Effector memory CD8-positive, alpha-beta T cell (primary cell): ENCODE results near the gene RNASE4.
A peak's percentile ranks its signal among the peaks of the same experiment; 100 is the strongest.
"Not testable (repeated sequence)": the region's sequence is repeated elsewhere in the genome, so short reads cannot be mapped to it uniquely, and the experiment has no call there.

Experiments used
- ATAC-seq: fragments of 150-1000 bp; cut with Tn5 transposase; replicated peaks from 2 replicates; pipeline ENCODE4 v1.10.0; 2021; ENCODE audit warnings: mild to moderate bottlenecking, moderate library complexity
- DNase-seq, 3 experiments: peaks; one replicate each; pipeline ENCODE4 v3.0.0; 2021
- H3K27ac Mint-ChIP-seq, 2 donors: one replicate each; pipeline ENCODE4 v1.8.0; 2022; ENCODE audit warnings: mild to moderate bottlenecking in 2 of 2, mixed read lengths in 2 of 2, moderate library complexity in 2 of 2
- H3K27me3 Mint-ChIP-seq, 2 donors: one replicate each; pipeline ENCODE4 v1.8.0; 2022; ENCODE audit warnings: mixed read lengths in 2 of 2
- H3K36me3 Mint-ChIP-seq: one replicate; pipeline ENCODE4 v1.8.0; 2022; ENCODE audit warnings: mild to moderate bottlenecking, moderate library complexity, mixed read lengths; ENCODE audit not compliant: insufficient read depth
- H3K4me1 Mint-ChIP-seq, 2 donors: one replicate each; pipeline ENCODE4 v1.8.0; 2022; ENCODE audit warnings: low read depth in 2 of 2, mixed read lengths in 2 of 2
- H3K4me3 Mint-ChIP-seq, 2 donors: one replicate each; pipeline ENCODE4 v1.8.0; 2022; ENCODE audit warnings: mild to moderate bottlenecking in 2 of 2, mixed read lengths in 2 of 2, moderate library complexity in 2 of 2
- H3K9me3 Mint-ChIP-seq, 2 donors: one replicate each; pipeline ENCODE4 v1.8.0; 2022; ENCODE audit warnings: mixed read lengths in 2 of 2

The RNASE4 gene

DNA sequence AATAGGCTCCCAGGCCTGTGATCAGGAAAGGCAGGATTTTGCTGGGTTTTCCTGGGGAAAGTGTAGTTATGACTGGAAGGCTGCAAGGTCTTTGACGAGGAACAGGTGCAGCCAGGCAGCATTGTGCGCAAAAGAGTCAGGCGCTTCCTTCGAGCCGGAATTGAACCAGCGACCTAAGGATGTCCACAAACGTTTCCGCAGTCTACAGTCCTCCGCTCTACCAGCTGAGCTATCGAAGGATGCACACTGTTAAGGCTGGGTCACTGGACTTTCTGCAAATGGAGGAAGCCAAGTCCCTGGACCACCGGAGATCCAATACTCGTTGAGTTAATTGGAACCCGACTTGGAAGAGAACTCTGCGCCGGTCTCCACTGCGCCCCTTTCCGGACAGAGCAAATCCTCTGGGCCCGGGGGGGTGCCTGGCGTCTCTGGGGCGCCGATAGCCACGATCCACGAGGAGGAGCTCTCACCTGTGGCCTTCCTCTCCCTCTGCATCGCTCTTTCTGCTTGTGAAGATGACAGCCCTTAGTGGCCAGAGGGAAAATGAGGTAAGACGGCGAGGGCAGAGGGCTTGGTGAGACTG, 24.5 kb upstream of the RNASE4 start:
- DNase-seq (no peak), ATAC-seq (no peak)
- peaks cover 18% of the 10 kb centered on the region for H3K36me3 Mint-ChIP-seq
- H3K4me3 Mint-ChIP-seq: no peak overlapping the region
- H3K27me3 Mint-ChIP-seq: peaks cover 42 to 64% of the 10 kb centered on the region in 2 donors
- peaks cover 31 to 32% of the 10 kb centered on the region in 2 donors for H3K4me1 Mint-ChIP-seq
- H3K9me3 Mint-ChIP-seq: no peaks in the 10 kb centered on the region
- no peak overlapping the region for H3K27ac Mint-ChIP-seq

DNA sequence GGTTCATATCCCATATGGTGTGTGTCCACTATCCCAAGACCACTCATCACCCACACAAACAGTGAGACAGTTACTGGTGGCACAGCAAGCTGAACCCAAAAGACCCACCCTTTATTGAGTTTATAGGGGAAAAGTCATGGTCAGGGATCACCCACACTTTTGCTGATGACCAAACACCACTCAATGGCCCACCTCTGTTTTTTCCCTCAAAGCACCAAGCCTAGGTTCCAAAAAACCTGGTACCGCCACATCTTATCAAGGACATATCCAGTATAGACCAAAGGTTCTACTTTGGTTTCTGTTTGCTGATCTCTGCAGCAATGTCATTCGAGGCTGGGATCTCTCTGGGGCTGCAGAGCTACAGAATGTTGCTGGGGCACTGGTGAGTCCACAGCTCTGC, 23.2 kb upstream of the RNASE4 start:
- H3K4me1 Mint-ChIP-seq: peaks cover 29 to 32% of the 10 kb centered on the region in 2 donors
- ATAC-seq (no peak), DNase-seq (no peak)
- peaks cover 29 to 52% of the 10 kb centered on the region in 2 donors for H3K27me3 Mint-ChIP-seq
- H3K4me3 Mint-ChIP-seq: no peak overlapping the region
- H3K27ac Mint-ChIP-seq: no peak overlapping the region
- peaks cover 18% of the 10 kb centered on the region for H3K36me3 Mint-ChIP-seq
- no peaks in the 10 kb centered on the region for H3K9me3 Mint-ChIP-seq

DNA sequence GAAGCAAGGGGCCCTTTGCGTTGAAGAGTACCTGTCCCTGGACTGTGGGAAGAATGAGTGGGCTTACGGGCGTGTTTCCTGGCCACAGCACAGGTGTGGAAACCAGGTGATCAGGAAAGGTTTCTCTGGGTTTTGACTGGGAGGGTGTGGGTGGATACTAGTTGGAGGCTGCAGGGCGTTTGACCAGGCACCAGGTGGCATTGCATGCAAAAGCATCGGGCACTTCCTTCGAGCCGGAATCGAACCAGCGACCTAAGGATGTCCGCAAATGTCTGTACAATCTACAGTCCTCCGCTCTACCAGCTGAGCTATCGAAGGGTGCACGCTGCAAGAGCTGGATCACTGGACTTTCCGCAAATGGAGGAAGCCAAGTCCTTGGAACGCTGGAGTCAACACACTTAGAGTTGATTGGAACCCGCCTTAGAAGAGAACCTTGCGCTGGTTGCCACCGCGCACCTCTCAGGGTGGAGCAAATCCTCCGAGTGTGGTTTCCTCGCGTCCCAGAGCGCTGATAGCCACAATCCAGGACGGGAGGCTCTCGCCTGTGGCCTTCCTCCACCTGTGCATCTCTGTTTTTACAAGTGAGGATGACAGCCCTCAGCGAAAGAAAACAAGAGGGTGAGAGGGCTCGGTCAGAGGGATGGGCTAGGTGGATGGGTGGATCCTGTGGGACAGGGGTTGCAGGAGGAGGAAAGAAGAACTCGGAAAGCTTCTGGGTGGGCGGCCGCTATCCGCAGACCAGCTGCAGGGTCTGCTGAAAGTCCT, 21.2 kb upstream of the RNASE4 start:
- peaks cover 24 to 26% of the 10 kb centered on the region in 2 donors for H3K4me1 Mint-ChIP-seq
- peaks cover 18% of the 10 kb centered on the region for H3K36me3 Mint-ChIP-seq
- H3K9me3 Mint-ChIP-seq: no peaks in the 10 kb centered on the region
- H3K27me3 Mint-ChIP-seq: peaks cover 9 to 32% of the 10 kb centered on the region in 2 donors
- peak; percentile 92 for ATAC-seq
- DNase-seq: peak; percentile 76 to 78 (median 77)
- H3K4me3 Mint-ChIP-seq: peak overlapping the region; percentile 86 to 88
- H3K27ac Mint-ChIP-seq: peak overlapping the region; percentile 84 to 95

DNA sequence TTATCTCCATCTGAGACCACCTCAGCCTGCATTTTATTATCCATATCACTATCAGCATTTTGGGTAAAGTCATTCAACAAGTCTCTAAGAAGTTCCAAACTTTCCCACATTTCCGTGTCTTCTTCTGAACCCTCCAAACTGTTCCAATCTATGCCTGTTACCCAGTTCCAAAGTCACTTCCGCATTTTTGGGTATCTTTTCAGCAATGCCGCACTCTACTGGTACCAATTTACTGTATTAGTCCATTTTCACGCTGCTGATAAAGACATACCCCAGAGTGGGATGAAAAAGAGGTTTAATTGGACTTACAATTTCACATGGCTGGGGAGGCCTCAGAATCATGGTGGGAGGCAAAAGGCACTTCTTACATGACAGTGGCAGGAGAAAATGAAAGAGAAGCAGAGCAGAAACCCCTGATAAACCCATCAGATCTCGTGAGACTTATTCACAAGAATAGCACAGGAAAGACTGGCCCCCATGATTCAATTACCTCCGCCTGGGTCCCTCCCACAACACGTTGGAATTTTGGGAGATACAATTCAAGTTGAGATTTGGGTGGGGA, 17.9 kb upstream of the RNASE4 start:
- not testable (repeated sequence) for H3K27me3 Mint-ChIP-seq, DNase-seq, H3K4me3 Mint-ChIP-seq, ATAC-seq, H3K9me3 Mint-ChIP-seq, H3K27ac Mint-ChIP-seq
- Mint-ChIP-seq H3K36me3 (peaks cover 18% of the 10 kb centered on the region), H3K4me1 (peaks cover 23 to 33% of the 10 kb centered on the region in 2 donors)

DNA sequence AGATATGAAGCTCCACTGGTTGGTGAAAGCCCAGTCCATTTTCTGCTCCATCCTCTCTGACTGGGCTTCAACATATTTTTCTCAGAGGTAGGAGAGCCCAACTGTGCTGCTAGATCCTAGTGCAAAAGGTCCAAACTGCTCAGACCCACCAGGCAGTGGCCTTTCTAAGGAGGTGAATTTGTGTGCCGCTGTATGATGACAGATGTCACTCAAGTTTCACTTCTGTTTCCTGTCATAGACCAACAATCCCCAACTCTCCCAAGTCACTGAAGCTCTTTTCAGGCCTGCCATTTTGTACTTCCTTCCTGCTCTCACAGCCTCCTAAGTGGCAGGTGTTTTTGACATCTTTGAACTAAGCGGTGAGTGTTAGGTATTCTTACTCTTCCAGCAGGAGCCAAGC, 16.4 kb upstream of the RNASE4 start:
- H3K27ac Mint-ChIP-seq: peak overlapping the region; percentile 4 to 47
- DNase-seq (no peak), ATAC-seq (peak; percentile 16)
- peaks cover 14% of the 10 kb centered on the region for H3K36me3 Mint-ChIP-seq
- no peaks in the 10 kb centered on the region for H3K9me3 Mint-ChIP-seq
- peaks cover 0 to 6% of the 10 kb centered on the region in 2 donors for H3K27me3 Mint-ChIP-seq
- H3K4me1 Mint-ChIP-seq: peaks cover 17 to 25% of the 10 kb centered on the region in 2 donors
- H3K4me3 Mint-ChIP-seq: no peak overlapping the region

DNA sequence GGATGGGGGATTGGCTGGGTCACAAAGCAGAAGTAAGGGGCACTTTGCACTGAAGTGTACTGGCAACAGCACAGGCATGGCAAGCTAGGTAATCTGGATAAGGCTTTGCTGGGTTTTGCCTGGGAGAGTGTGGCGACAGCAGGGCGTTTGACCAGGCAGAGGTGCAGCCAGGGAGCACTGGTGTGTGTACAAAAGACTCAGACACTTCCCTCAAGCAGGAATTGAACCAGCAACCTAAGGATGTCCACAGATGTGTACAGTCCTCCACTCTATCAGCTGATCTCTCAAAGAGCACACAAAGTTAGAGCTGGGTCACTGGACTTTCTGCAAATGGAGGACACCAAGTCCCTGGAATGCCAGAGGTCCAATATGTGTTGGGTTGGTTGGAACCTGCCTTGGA, 15.4 kb upstream of the RNASE4 start:
- DNase-seq: no peak
- Mint-ChIP-seq H3K9me3 (no peaks in the 10 kb centered on the region), H3K27me3 (no peaks in the 10 kb centered on the region), H3K4me1 (peaks cover 8 to 16% of the 10 kb centered on the region in 2 donors), H3K36me3 (peaks cover 5% of the 10 kb centered on the region), H3K4me3 (no peak overlapping the region), H3K27ac (peak overlapping the region in 1 of 2 donors; percentile 47)
- no peak for ATAC-seq

DNA sequence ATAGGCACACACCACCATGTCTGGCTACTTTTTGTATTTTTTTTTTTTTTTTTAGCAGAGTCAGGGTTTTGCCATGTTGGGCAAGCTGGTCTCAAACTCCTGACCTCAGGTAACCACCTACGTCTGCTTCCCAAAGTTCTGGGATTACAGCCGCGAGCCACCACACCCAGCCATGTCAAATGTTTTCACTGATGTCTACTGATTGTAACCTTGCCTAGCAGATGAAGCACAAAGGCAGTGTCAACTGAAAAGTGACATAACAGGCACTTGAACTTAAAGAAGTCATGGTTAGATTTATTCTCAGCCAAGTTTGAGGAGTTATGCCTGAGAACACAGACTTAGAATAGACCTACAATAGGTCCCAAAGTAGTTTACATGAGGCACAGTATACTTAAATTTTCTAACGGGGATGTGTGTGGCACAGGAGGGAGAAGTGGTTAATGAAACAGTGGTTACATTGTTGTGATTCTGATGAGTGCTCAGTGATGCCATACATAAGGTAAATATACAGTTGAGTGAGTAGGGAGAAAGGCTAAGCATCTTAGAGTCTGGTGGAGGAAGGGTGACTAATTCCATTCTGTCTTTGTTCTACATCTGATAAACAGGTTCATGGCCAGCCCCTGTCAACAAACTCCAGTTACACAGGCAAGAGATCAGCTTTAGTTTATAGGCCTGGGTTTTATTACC, 12.6 kb upstream of the RNASE4 start:
- DNase-seq: no peak
- no peaks in the 10 kb centered on the region for H3K9me3 Mint-ChIP-seq
- ATAC-seq: no peak

DNA sequence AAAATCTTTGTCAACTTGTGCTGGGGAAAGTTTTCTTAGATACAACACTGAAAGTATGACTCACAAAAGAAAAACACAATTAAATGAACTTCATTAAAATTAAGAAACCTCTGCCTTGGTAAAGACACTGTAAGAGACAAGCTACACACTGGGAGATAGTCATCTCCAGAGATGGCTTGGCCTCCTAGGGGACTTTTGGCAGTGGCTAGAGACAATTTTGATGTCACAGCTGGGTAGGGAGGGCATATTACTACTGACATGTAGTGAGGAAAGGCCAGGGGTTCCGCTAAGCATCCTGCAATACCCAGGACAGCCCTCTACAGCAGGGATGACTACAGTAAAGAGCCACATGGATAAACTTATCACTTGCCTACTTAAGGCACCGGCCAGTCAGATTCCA, 8.7 kb upstream of the RNASE4 start:
- Mint-ChIP-seq H3K9me3 (no peaks in the 10 kb centered on the region), H3K4me3 (no peak overlapping the region), H3K27ac (no peak overlapping the region), H3K4me1 (peaks cover 0 to 5% of the 10 kb centered on the region in 2 donors), H3K27me3 (no peaks in the 10 kb centered on the region), H3K36me3 (no peaks in the 10 kb centered on the region)
- DNase-seq (no peak), ATAC-seq (no peak)

More for the DNA sequence above, 12.6 kb upstream of the RNASE4 start:
- Mint-ChIP-seq H3K36me3 (no peaks in the 10 kb centered on the region), H3K4me1 (peaks cover 8 to 16% of the 10 kb centered on the region in 2 donors), H3K27ac (no peak overlapping the region), H3K4me3 (no peak overlapping the region), H3K27me3 (no peaks in the 10 kb centered on the region)

DNA sequence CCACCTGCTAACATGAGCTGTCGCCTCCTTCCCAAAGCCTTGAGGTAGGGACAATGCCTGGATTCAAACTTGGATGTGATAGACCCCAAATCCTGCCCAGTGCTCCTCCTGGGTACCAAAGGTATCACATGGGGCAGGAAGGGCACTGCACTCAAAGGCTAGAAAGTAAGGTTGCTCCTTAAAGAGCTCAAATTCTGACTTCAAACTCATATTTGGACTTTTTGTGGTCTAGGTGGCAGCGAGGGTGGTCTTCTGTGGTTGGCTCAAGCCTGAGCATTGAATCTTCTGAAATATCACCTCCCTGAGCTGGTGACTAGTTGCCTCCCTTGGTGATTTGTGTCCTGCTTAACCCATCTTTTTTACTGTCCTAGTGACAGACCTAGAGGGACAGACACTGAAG, 8.3 kb upstream of the RNASE4 start:
- H3K9me3 Mint-ChIP-seq: no peaks in the 10 kb centered on the region
- H3K4me1 Mint-ChIP-seq: peaks cover 0 to 9% of the 10 kb centered on the region in 2 donors
- H3K4me3 Mint-ChIP-seq: no peak overlapping the region
- ATAC-seq: no peak
- no peaks in the 10 kb centered on the region for H3K27me3 Mint-ChIP-seq
- no peak overlapping the region for H3K27ac Mint-ChIP-seq
- no peak for DNase-seq
- no peaks in the 10 kb centered on the region for H3K36me3 Mint-ChIP-seq

DNA sequence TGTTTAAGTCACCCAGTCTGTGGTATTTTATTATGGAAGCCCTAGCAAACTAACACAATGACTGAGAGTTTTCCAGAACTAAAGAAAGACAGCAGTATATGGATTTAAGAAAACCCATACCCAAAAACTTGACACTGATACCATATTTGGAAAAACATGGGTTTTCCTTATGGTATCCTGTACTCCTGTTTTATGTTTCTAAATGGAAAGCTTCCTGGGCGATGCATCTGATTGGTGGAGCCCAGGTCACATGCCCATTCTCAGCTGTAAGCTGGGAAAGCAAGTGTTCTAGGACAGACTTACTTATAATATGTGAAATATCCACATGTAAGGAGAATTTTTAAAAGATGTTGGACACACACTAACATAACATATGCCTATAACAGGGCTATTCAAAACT, 4.5 kb upstream of the RNASE4 start:
- ATAC-seq: no peak
- Mint-ChIP-seq H3K36me3 (no peaks in the 10 kb centered on the region), H3K4me3 (no peak overlapping the region), H3K9me3 (no peaks in the 10 kb centered on the region), H3K27me3 (no peaks in the 10 kb centered on the region), H3K4me1 (peaks cover 0 to 21% of the 10 kb centered on the region in 2 donors), H3K27ac (no peak overlapping the region)
- no peak for DNase-seq

DNA sequence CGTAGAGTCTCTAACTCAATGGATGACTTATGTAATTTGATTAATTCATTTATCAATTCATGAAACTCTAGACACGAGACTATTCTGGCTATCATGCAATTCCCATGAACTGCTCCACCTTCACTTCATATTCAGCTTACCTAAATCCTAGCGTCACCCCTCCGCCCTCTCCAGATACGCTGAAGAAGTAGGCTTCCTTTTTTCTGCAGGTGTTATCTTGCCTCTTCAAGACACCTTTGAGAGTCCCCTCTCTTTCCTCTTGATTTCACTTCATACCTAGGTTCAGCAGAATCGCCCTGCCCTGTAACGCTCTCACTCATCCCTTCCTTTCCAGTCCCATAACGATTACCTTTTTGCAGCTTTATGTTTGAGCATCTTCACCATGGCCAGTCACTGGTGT, 4.0 kb upstream of the RNASE4 start:
- ATAC-seq: no peak
- H3K27me3 Mint-ChIP-seq: no peaks in the 10 kb centered on the region
- H3K4me1 Mint-ChIP-seq: peaks cover 0 to 21% of the 10 kb centered on the region in 2 donors
- no peak overlapping the region for H3K4me3 Mint-ChIP-seq
- no peaks in the 10 kb centered on the region for H3K36me3 Mint-ChIP-seq
- no peaks in the 10 kb centered on the region for H3K9me3 Mint-ChIP-seq
- H3K27ac Mint-ChIP-seq: no peak overlapping the region
- no peak for DNase-seq

DNA sequence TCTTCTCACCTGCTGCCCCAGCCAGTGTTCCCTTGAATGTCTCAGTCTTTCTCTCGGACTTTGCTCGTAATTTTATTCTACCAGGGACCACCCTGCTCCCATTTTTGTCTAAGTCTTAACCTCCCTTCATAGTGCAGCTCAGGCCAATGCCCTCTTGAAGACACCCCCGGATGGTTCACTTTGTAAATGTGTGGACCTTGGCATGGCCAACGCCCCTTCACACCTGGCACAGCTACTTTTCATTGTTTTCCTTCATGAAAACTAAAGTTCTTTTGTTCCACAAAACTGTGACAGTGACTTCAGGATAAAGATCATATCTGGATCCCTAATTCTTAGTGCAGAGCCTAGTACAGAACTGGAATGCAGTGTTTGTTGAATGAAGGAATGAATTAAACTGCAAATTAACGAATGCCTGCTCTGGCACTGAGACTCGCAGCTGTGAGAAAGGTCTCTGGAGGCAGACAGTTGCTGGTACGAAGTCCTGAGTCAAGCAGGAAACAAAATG, 3.5 kb upstream of the RNASE4 start:
- Mint-ChIP-seq H3K27ac (no peak overlapping the region), H3K27me3 (no peaks in the 10 kb centered on the region), H3K4me3 (no peak overlapping the region), H3K4me1 (peaks cover 0 to 21% of the 10 kb centered on the region in 2 donors), H3K36me3 (no peaks in the 10 kb centered on the region), H3K9me3 (no peaks in the 10 kb centered on the region)
- DNase-seq: no peak
- ATAC-seq: no peak

DNA sequence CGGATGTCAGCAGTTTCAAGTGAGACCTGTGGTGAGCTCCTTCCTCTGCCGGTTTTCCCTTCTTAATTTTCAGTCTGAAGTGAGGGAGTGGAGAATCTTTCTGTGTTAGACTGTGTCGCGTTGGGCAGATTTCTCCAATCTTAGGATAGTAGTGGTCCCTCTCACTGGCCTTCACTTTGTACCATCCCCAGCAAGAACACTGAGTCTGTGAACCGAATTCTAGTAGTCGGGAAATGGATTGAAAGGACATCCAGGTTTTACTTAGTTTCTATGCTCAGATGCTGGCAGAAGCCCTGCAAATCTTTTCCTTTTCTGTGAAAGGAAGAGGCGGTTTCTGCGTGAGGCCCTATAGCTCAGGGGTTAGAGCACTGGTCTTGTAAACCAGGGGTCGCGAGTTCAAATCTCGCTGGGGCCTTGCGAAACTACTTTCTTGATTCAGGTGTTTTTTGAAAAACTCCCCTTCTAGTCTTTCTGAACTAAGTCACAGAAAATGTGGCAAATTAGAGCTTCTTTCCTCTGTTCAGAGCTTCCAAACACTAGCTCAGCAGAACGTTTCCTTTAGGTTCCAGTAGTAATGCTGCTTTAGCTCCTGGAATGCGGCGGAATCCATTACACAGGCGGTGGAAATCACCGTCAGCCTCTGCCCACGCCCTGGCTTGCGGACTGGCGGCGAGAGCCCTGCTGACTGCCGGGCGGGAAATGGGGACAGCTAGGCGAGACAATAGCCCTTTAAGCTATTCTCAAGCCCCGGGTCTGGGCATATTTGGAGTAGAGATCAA, 2.8 kb upstream of the RNASE4 start:
- Mint-ChIP-seq H3K27ac (no peak overlapping the region), H3K4me3 (no peak overlapping the region), H3K27me3 (no peaks in the 10 kb centered on the region), H3K4me1 (peaks cover 0 to 21% of the 10 kb centered on the region in 2 donors), H3K36me3 (no peaks in the 10 kb centered on the region), H3K9me3 (no peaks in the 10 kb centered on the region)
- ATAC-seq (peak; percentile 37), DNase-seq (peak; percentile 87 to 93 (median 90))
